GM18951 (cell line): Measurements from ENCODE around the gene NPM1.

Experiments
- POLR2A ChIP-seq: IDR thresholded peaks from 4 replicates; pipeline ENCODE4 v1.6.1; 2011; ENCODE audit warnings: mild to moderate bottlenecking; ENCODE audit not compliant: insufficient read length, insufficient read depth; ENCODE audit errors: extremely low read depth
- in situ Hi-C: fragments of 300-500 bp; cut with MboI; formaldehyde crosslinking; loops from one replicate; pipeline ENCODE4 v1.12.0; 2022; ENCODE audit warnings: low sequenced_read_pairs, mixed read lengths, inconsistent platforms; ENCODE audit not compliant: unreplicated experiment

Gene NPM1

DNA sequence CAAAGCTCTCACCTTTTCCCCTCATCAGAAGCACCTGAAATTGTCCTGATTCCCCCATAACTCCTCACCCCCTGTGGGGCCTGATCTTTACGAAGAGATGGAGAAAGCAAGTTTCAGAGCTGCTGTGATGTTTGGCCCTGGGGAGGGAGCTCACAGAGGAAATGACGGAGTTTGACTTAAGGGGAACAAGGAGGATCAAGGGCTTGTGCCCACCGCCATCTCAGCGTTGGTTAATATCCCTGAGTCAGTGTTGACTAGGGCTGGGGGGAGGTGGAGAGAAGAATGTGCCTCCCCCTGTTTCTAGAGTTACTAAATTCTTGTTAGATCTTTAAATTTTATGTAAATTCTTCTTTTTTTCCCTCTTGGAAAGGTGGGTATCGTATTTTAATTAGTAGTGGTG lies 59.6 kb downstream of the NPM1 start:
- in situ Hi-C loops = no loop called here
- no peak for TF ChIP-seq POLR2A

DNA sequence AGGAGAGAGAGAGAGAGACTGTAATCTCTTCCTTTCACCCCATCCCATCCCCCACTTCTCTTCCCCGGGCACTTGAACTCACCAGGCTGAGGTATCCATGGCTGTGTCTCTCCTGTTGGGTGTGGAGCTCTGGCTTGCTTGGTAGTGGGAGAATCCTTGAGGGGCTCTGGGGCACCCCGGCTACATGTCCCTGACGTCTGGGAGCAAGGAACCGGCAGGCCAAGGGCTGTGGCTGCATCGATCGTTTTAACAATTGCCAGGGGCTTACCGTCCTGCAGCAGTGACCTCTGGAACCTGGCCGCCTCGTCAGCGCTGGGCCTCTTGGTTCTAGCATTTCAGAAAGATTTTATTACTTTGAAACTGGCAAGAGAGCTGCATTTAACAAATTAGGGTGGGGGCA lies 61.8 kb downstream of the NPM1 start:
- TF ChIP-seq POLR2A = no peak
- in situ Hi-C loops = no loop called here

DNA sequence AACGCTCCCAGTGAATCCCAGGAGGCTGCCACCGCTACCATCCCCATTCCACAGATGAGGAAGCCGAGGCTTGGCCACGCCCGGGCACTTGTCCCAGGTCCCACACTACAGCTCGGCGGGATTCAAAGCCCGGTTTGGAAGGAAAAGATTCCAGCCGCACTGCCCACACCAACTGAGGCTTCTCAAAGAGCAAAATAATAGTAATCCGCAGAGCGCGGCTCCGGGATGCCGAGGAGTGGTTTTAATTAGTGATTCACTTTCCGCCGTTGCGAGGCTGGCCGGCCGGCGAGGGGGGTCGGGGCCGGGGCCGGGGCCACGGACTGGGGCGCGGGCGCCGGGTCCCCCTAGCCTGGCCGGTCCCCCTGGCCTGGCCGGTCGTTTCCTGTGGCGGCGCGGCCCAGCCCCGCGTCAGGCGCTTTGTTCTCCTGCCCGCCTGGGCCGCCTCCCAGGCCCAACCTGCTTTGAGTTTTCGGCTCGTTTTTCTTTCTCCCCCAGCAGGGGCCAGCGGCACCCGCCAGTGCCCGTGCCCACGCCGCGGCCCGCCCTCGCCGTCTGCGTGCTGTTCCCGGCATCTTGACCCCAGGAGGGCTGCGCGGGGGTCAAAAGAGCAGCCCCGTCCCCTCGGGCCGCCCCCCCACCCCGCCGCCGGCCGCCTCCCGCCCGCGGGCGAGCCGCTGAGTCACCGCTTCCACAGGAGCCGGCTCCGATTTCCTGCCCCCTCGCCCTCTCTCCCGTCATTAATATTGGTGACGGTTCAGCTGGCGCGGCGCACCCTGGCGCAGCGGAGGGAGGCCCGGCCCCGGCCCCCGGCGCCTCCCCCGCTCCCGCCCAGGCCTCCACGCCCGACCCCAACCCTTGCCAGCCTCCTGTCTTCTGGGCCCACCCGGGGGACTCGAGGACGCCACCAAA lies 63.0 kb downstream of the NPM1 start:
- no peak for TF ChIP-seq POLR2A
- in situ Hi-C loops = no loop called here

DNA sequence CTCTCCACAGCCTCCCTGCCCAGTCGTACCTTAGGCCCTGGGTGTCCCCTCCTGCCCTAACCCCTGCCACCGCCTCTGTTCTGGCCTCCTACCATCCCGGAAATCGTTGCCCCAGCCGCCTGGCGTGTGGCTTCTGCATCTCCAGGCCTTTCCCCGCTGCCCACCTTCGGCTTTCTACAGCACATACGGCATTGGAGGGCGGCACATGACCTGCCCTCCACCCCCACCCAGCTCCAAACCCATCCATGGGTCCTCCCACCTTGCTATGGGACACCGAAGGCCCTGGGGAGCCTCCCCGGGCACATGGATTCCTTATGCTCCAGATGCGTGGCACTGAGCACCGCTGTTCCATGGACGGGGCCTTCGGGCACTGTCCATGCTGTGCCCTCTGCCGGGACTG lies 63.8 kb downstream of the NPM1 start:
- in situ Hi-C loops = no loop called here
- no peak for TF ChIP-seq POLR2A

DNA sequence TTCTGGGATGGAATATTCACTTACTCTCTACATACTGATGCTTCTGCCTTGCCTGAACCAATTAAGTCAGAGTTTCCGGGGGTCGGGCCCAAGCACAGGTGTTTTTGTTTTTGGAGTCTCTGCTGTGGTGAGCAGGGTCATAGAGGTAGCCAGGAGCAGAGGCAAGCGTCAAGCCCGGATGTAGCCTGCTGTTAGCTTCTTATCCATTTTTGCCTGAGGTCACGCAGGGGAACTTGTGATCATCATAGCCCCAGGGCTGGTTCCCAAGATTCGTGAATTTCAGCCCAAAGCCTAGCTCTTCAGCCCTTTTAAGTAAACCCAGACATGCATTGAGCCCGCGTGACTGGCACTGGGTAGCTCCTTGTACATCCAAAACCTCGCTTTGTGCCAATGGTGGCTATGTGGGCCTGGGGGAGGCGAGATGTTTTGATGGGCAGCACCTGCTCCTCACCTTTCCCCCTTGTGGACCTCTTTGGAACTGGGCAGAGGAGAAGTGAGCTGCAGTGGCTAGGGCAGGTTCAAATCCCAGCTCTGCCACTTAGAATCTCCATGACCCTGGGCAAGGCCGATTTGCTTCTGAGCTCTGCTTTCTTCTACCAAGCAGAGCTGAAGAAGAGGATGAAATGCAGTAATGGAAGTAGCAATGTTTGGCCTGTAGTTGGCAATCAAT lies 65.5 kb downstream of the NPM1 start:
- in situ Hi-C loops = no loop called here
- TF ChIP-seq POLR2A = no peak

DNA sequence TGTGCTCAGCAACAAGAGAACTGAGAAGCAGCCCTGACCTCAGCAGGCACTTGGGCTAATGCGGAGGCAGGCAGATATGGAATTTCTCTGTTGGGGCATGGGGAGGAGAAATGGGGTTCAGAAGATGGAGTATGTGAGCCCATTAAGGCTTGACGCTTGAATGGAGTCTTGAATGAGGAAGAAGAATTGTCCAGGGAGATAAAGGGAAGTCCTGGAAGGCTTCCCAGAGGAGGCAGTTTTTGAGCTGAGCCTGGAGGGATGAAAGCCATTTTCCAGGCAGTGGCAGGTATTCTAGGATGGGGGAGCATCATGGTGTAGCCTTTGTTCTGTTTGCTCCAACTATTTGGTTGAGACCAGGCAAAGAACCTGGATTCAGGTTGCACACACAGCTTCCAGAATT lies 66.3 kb downstream of the NPM1 start:
- no peak for TF ChIP-seq POLR2A
- in situ Hi-C loops = no loop called here

DNA sequence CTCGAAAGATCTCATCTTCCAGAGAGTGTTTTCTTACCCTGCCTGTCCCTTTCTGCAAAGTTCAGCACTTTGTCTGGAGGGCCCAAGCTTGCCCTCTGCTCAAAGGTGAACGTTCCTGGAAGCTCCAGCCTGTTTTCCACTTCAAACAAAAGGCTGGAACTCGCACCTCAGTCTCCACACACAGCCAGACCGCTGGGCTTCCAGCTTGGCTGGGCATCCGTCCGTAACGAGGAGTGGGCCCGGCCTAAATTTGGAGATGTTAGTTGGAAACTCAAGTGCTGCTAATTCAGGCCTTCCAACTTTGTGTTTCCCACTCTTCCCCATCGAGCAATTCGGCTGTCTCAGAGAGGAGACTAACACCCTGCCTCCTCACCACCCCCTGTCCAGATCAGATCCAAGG lies 66.9 kb downstream of the NPM1 start:
- no peak for TF ChIP-seq POLR2A
- in situ Hi-C loops = no loop called here

DNA sequence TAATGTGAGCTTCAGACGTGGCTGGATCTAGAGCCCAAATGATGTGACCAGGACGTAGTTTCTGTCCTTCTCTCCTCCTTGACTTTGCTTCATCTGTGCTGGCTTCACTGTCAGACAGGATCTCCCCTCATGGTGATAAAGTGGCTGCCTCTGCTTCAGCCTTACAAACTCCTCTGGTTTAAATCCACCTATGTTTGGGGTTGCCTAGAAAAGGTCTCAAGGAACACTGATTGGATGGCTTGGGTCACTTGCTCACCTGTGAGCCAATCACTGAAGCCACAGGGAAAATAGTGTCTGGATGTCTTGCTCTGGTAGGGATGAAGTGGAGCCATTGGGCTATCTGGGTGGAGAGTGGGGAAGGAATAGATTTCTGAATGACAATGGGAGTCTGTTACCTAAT lies 67.9 kb downstream of the NPM1 start:
- no peak for TF ChIP-seq POLR2A
- in situ Hi-C loops = no loop called here

DNA sequence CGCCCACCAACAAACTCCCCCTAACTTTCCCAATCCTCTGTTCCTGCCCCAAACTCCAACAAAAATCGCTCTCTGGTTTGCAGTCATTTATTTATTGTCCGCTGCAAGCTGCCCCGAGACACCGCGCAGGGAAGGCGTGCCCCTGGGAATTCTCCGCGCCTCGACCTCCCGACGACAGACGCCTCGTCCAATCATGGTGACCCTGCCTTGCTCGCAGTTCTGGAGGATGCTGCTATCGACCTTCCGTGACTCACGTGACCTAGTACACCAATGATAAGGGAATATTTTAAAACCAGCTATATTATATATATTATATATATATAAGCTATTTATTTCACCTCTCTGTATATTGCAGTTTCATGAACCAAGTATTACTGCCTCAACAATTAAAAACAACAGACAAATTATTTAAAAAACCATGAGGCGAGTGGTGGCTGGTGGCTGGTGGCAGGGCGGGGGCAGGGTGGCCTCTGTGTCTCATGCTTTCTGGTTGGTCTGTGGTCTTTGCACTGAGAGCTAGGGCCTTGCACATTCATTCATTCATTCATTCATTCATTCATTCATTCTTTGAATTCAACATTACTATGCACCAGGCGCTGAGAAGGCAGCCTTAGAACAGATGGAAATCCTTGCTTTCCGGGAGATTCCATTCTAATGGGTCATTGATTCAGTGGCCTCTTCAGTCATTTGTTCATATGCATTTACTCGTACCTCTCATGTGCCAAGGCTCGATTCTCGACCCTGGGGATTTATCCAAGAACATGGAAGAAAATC lies 69.7 kb downstream of the NPM1 start:
- in situ Hi-C loops = no loop called here
- no peak for TF ChIP-seq POLR2A

DNA sequence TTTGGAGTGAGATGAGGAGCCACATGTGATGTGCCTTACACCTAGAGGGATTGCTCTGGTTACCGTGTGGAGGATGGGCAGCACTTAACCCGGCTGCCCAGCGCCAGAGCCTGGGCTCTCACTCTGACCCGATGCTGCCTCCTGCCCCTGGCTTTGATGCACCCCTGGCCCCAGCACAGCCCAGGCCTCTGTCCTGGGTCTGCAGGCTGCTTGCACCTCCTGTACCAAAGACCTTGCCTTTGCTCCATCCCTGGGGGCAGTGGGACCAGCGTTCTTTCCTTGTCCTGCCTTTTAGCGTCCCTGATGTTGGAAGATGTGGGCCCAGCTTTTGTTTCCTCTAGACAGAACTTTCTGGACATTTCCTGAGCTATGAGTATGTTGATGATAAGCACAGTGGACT lies 72.2 kb downstream of the NPM1 start:
- TF ChIP-seq POLR2A = no peak
- in situ Hi-C loops = no loop called here
